ENCODE measurements around the gene RAMACL.

- TF ChIP-seq EZH2 (IDR thresholded peaks at IDR 0.05; ENCODE audit: borderline replicate concordance, insufficient read depth, low read depth, low read length, poor library complexity, severe bottlenecking): no peak
- TF ChIP-seq, protein P1, sequence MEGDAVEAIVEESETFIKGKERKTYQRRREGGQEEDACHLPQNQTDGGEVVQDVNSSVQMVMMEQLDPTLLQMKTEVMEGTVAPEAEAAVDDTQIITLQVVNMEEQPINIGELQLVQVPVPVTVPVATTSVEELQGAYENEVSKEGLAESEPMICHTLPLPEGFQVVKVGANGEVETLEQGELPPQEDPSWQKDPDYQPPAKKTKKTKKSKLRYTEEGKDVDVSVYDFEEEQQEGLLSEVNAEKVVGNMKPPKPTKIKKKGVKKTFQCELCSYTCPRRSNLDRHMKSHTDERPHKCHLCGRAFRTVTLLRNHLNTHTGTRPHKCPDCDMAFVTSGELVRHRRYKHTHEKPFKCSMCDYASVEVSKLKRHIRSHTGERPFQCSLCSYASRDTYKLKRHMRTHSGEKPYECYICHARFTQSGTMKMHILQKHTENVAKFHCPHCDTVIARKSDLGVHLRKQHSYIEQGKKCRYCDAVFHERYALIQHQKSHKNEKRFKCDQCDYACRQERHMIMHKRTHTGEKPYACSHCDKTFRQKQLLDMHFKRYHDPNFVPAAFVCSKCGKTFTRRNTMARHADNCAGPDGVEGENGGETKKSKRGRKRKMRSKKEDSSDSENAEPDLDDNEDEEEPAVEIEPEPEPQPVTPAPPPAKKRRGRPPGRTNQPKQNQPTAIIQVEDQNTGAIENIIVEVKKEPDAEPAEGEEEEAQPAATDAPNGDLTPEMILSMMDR (IDR thresholded peaks at IDR 0.05): no peak
These were observed 4.5 kb upstream of the RAMACL start for GRCh38 chr6:166591026-166591425.
